ENCODE measurements around the gene KAZN. TPM values are rescaled to one million over a fixed set of nuclear protein-coding genes. Genes with fewer than 3 reads are reported as not detected.

The KAZN gene
- total RNA-seq, 1 donor from 2014 or later: 4.3 TPM

DNA sequence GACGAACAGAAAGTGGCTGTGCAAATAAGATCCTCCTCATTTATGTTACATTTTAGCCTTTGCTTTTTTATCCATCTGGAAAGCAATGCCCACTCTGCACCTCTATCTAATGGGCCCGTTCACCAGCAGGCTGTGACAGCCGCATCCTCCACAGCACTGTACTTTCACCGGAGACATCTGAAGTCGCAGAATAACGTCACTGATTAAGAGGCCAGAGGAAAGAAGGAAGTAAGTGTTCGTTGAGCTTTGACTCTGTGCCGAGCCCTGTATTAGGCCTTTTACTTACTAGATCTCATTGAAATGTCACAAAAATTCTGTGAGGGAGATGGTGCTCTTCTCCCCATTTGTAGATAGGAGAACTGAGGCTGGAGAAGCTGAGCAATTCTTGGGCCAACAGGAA is 62.3 kb downstream of the KAZN start:
- DNase-seq (ENCODE audit: missing footprints): no peak
- ATAC-seq: peak; percentile 60
- intact Hi-C loops (cut with DNase I): no loop called here

DNA sequence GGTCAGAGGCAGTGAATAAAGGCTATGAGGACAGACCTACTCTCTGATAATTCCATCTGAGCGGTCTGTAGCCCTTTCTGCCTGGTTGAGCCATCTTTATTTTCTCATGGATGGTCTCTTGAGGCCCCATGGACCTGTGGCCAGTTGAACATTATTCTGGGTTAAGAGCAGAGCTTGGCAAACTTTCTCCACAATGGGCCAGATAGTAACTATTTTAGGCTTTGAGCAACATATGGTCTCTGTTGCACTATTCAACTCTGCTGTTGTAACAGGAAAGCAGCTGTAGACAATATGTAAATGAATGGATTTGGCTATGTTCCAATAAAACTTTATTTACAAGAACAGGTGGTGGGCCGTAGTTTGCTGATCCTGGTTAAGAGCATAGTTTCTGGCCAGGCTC is 62.7 kb downstream of the KAZN start:
- DNase-seq (ENCODE audit: missing footprints) (no peak), ATAC-seq (peak; percentile 84)

DNA sequence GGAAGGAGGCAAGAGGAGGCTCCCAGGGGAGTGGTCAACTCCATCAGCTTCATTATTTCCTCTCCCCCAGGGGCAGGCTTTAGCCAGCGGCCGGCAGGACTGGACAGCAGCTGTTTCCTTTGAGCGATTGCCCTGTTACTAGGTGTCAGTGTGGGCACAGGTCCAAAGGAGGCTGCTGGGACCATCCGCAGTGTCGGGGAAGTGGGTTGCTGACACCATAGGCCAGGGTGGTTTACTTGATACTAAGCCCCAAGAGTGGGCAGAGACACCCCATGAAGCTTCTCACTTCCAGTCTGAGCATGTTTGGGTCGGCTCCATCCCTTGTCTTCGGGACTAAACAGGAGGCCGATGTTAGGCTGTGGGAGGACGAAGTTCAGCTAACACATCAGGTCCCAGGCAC is 63.6 kb downstream of the KAZN start:
- DNase-seq (ENCODE audit: missing footprints) (no peak), ATAC-seq (peak; percentile 68)
- intact Hi-C loops (cut with DNase I): no loop called here

More for the DNA sequence above, 62.7 kb downstream of the KAZN start:
- intact Hi-C loops (cut with DNase I): no loop called here

DNA sequence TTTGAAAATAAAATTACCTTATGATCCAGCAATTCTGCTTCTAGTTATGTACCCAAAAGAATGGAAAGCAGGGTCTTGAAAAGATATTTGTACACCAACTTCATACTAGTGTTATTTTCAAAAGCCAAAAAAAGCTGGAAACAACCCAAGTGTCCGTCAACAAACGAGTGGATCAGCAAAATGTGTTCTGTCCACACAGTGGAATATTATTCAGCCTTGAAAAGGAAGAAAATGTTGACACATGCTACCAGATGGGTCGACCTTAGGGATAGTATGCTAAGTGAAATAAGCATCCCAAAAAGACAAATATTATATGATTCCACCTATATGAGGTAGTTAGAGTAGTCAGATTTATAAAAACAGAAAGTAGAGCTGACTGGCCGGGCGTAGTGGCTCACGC is 65.3 kb downstream of the KAZN start:
- no peak for DNase-seq (ENCODE audit: missing footprints)
- intact Hi-C loops (cut with DNase I): no loop called here
- ATAC-seq: no peak

DNA sequence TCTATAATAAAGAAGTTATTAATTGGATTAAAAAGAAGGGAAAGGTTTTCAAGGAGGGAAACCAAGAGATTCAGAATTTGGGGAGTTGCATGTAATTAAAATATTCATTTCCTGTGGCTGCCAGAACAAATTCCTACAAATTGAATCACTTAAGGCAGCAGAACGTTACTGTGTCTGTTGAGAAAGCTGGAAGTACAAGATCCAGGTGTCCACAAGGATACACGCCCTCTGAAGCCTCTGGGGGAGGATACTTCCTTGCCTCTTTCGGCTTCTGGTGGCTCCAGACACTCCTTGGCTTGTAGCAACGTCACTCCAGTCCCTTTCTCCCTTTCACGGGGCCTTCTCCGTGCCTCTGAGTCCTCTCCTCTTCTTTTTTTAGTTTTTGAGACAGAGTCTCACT is 67.9 kb downstream of the KAZN start:
- DNase-seq (ENCODE audit: missing footprints) (no peak), ATAC-seq (no peak)
- intact Hi-C loops (cut with DNase I): no loop called here

DNA sequence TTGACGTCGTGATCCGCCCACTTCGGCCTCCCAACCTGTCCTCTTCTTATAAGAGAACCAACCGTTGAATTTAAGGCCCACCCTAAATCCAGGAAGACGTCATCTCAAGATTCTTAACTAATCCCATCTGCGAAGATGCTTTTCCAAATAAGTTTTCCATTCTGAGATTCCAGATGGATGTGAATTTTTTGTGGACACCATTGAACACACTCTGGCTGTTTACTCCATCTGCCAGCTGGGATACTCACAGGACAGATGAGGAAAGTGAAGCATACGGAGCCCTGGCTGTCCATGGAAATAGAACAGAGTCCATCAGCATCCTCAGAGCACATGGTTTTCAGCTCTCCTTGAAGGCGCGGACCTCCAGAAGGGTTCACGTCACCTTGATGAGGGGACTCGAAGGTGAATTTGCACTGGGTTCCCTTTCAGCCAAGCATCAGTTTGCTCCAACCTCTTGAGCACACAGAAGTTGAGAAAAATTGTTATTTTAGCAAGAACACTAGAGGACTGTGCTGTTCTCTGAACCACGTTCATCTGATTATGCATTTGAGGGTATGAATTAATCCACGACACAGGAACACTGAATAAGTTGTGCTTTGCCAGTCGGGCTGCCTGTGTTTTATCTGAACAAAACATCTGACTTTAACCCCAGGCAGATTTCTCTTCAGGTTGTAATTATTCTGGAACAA is 68.6 kb downstream of the KAZN start:
- intact Hi-C loops (cut with DNase I): no loop called here
- ATAC-seq (no peak), DNase-seq (ENCODE audit: missing footprints) (no peak)

DNA sequence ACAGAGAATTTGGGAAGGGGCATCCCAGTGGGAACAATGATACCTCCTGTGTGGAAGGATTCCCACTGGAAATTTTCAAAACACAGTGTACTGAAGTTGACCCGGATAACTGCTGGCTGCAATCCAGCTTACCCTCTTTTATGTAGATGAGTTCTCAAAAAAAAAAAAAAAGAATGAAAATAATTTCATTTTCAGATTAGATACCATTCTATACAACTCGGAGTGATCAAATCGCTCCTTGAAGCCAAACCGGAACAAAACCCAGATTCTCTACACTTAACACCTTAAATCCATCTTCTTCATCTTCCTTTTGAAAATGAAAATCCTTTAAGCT is 69.1 kb downstream of the KAZN start:
- intact Hi-C loops (cut with DNase I): no loop called here
- ATAC-seq (no peak), DNase-seq (ENCODE audit: missing footprints) (no peak)

DNA sequence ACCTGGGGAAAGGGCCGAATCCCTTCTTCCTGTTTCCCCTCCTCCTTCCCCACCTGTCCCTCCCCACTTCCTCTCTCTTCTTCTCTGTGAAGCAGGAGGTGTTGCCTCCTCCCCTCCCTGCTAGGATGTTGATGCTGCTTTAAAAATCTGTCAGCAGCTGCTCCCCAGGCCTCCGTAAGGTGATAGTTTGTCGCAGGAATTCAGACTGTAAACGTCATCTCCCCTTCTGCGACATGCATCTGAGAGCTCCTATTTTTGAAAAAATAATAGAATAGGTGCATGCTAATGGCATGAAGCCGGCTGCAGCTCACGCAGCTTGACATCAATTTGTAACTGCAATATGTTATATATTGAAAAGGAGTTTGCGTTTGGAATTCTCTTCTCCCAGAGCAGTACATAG is 70.1 kb downstream of the KAZN start:
- DNase-seq (ENCODE audit: missing footprints) (no peak), ATAC-seq (no peak)
- intact Hi-C loops (cut with DNase I): no loop called here

DNA sequence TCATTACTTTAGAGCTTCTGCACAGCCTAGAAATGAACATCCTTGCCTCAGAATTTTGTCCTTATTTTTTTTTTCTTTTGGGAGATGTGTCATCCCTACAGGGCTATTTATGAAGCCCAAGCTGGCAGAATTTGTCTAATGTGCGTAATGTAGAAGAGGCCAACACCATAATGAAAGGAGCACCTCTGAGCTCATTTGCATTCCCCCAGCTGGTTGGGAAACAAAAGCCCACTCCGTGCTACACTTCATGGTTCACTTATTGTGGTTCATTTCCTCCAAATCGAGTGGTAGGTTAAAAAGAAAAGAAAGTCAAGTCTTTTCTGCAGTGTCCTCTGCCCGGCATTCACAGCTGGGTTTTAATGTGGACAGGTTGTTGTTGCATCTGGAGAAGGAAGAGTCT is 73.5 kb downstream of the KAZN start:
- intact Hi-C loops (cut with DNase I): no loop called here
- DNase-seq (ENCODE audit: missing footprints) (no peak), ATAC-seq (no peak)

DNA sequence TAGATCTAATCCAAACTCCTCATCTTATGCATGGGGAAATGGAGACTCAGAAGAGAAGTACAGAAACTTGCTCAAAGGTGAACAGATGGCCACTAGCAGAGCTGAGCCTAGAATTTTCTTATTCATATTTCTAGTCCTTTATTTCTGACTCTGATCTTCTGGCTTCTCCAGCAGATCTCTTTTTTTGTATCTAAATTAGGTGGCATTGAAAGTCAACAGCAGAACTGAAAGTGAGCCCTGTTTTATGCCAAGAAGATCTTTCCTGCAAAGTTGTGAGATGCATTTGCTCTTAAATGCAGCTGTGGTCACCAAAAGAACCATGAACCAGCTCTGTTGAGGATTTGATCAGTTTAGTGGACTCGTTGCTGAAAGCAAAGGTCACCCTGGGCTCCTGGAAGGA is 75.5 kb downstream of the KAZN start:
- no peak for DNase-seq (ENCODE audit: missing footprints)
- intact Hi-C loops (cut with DNase I): no loop called here
- ATAC-seq: no peak

DNA sequence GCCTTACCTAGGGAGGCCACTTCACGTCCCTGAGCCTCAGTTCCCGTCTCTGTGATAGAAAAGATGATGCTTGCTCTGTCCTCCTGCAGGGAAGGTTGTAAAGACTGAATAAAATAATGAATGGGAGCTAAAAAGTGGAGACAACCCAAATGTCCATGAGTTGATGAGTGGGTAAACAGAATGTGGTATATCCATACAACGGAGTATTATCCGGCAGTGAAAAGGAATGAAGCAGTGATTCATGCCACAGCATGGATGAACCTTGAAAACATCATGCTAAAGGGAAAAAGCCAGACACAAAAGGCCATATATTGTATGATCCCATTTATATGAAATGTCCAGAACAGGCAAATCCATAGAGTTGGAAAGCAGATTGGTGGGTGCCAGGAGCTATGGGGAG is 77.9 kb downstream of the KAZN start:
- DNase-seq (ENCODE audit: missing footprints) (no peak), ATAC-seq (no peak)

DNA sequence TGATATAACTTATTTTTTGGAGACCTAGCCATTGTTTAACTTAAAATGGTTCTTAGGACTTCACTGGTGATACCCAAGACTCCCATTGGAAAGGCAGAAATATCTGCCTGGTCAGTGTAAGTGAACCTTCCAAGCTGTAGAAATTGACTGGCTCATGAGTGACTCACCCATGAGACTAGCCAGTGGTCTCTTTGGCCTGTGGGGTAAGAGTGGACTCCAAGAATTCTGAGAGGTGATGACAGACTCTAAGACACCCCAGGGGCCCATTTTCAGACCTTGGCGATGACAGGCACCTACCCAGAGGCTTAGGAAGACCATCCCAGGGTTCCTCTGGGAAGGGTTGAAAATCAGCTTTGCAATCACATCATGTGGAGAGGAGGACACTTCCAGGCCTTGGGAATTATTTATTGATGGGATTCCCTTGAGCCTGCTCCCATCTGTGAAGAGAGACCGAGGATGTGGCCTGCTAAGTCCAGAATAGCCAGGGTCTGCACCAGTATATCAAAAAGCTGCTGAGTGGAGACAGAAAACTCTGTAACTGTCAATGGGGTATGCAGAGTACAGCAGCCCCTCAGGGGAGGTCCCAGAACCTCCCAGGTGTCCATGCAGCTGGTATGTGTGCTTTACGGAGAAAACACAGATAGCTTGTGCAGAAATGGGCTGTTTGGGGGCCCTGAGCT is 78.9 kb downstream of the KAZN start:
- DNase-seq (ENCODE audit: missing footprints) (no peak), ATAC-seq (peak; percentile 70)

More for the DNA sequence above, 77.9 kb downstream of the KAZN start:
- intact Hi-C loops (cut with DNase I): no loop called here

DNA sequence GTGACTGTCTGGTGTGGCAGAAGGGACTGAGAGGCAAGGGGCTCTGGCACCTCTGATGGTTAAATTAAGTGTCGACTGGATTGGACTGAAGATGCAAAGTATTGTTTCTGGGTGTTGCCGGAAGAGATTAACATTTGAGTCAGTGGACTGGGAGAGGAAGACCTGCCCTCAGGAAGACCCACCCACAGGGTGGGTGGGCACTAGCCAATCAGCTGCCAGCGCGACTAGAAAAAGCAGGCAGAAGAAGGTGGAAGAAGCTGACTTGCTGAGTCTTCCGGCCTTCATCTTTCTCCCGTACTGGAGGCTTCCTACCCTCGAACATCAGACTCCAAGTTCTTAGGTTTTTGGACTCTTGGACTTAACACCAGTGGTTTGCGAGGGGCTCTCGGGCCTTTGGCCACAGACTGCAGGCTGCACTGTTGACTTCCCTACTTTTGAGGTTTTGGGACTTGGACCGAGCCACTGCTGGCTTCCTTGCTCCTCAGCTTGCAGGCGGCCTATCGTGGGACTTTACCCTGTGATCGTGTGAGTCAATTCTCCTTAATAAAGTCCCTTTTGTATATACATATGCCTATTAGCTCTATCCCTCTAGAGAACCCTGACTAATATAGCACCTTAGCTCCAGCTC is 79.6 kb downstream of the KAZN start:
- intact Hi-C loops (cut with DNase I): no loop called here
- ATAC-seq (no peak), DNase-seq (ENCODE audit: missing footprints) (no peak)

More for the DNA sequence above, 78.9 kb downstream of the KAZN start:
- intact Hi-C loops (cut with DNase I): no loop called here

DNA sequence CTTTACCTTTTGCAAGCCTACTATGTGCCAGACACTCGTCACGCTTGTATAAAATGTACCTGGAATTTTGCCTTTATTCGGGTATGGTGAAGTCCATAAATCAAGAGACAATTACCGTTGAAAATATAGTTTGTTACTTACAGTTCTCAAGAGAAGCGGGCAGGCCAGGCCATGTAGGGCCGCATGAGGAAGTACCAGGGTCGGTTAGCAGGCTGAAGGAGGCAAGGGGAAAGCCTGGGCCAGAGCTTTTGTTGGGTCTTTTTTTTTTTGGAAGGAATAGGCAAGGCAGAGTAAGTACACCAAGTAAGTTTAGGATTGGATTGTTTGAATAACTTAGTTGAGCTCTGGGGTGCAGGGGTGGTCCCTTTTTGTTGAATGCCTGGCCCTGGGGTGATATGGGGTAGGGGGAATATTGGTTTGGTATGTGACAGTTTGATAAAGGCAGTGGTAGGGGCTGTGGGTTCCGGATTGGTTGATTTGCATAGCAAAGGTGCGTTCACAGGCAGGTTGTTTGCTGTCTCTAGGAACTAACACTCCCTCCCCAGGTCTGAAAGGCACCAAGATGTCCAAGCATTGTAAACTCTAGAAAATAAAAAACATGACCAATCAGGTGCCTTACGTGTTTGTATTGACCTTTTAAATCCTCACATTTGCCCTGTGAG is 80.7 kb downstream of the KAZN start:
- ATAC-seq (no peak), DNase-seq (ENCODE audit: missing footprints) (no peak)
- intact Hi-C loops (cut with DNase I): no loop called here

DNA sequence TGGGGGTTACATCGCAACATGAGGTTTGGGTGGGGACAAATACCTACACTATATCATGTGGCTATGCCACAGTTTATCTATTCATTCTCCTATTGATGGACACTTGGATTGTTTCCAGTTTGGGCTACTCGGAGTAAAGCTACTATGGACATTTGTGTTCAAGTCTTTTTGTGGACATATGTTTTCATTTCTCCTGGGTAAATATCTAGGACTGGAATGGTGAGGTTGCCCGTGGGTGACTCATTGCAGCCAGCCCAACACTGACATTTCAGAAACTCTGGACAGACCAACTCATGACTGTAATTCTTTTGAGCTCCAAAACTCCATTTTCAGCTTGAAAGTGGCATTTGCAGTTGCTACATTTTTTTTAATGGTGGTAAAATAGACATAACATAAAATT is 82.7 kb downstream of the KAZN start:
- no peak for DNase-seq (ENCODE audit: missing footprints)
- intact Hi-C loops (cut with DNase I): no loop called here
- ATAC-seq: no peak

DNA sequence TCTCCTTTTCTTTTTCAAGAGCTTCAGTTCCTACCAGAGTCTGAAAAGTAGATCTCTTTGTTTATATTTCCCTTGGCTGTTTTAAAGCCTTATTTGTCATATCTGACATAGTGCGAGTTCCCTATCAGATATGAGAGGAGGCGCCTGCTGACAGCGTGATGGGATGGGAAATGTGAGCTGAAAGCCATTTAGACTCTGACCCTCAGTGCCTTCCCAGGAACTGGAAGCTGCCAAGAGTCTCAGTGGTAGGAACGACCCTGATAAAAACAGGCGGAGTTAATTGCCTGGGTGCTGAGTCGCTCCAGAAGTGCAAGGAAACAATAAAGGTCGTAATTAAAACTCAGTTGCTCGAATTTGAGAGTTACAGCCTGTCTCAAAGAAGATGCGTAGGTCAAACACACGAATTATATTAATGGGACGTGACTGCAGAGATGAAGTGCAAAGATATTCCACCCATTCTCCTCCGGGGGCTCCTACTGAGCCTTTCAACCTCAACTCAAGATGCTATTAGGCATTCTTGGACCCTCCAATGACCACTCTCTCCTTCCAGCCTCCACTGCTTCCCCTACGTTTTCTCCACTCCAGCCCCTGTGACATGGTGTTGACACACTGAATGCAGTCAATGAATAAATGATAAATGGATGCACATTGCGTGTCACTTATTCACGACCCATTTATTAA is 84.6 kb downstream of the KAZN start:
- no peak for ATAC-seq
- intact Hi-C loops (cut with DNase I): no loop called here
- no peak for DNase-seq (ENCODE audit: missing footprints)

DNA sequence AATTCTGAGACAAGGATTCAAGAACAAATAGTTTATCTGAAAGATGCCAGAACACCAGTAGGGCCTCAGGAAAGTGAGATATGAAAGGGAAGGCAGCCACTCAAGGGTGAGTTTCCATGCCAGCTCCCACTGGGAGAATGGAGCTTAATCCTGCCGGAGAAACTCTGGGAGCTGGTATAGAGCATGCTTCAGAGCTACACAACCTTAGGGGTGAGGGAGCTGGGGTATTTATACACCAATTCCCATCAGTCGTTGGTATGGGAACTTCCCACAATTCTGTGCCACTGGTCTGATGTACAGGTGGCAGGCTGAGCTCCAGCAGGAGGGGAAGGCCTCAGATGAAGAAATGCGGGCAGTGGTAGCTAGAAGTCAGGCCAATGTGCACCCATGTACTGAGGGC is 86.6 kb downstream of the KAZN start:
- ATAC-seq: no peak
- no peak for DNase-seq (ENCODE audit: missing footprints)
- intact Hi-C loops (cut with DNase I): no loop called here

DNA sequence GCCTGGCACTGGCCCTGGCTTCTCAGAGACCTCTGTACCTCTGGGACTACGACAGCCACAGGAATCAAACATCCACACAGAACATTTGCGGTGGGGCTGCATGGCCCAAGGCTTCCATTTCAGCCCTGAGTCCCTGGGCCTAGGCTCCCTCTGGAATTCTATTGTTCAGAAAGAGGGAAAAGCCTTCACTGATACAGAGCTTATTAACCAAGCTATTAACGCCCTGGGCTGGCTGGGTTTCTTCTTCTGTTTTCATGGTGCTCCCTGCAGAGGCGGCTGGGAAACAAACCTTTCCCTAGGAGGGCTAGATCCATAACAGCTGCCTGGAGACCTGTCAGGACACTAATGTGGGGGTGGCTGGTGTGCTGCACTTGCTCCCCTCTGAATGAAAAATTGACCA is 88.2 kb downstream of the KAZN start:
- no peak for DNase-seq (ENCODE audit: missing footprints)
- intact Hi-C loops (cut with DNase I): no loop called here
- ATAC-seq: no peak

DNA sequence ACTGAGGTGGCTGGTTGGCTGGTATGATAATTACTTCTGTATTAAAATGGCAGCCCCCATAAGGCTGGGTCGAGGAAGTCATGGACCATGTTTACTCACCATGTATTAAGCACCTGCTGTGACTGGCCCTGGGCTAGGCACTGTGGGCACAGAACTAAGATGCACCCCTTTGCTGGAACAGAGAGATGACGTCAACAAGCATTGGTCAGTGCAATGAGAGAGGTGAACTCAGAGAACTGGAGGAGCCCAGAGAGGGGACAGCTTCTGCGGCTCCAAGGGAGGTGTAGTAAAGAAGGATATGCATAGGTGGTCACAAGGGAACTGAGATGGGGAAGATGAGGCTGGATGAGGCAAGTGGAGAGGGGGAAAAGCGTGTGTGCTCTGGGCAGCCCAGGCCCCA is 88.7 kb downstream of the KAZN start:
- intact Hi-C loops (cut with DNase I): no loop called here
- DNase-seq (ENCODE audit: missing footprints) (no peak), ATAC-seq (no peak)
